Loucy (cell line): ENCODE results near the gene GRWD1.

ENCODE experiments used
- EZH2phosphoT487 ChIP-seq: fragments of 200-600 bp; IDR thresholded peaks from 2 replicates; pipeline ENCODE4 v1.6.1; 2018; ENCODE audit warnings: antibody characterized with exemption, mild to moderate bottlenecking, moderate library complexity, borderline replicate concordance
- TF ChIP-seq, protein P1 (sequence below): fragments of 200-600 bp; sonication (generic); conservative IDR thresholded peaks from 2 replicates; pipeline ENCODE4 v1.5.1; 2014; ENCODE audit warnings: mild to moderate bottlenecking, antibody characterized with exemption, low read length

GRCh38 chr19:48445606-48446481, at the start of gene GRWD1:
- TF ChIP-seq, protein P1, sequence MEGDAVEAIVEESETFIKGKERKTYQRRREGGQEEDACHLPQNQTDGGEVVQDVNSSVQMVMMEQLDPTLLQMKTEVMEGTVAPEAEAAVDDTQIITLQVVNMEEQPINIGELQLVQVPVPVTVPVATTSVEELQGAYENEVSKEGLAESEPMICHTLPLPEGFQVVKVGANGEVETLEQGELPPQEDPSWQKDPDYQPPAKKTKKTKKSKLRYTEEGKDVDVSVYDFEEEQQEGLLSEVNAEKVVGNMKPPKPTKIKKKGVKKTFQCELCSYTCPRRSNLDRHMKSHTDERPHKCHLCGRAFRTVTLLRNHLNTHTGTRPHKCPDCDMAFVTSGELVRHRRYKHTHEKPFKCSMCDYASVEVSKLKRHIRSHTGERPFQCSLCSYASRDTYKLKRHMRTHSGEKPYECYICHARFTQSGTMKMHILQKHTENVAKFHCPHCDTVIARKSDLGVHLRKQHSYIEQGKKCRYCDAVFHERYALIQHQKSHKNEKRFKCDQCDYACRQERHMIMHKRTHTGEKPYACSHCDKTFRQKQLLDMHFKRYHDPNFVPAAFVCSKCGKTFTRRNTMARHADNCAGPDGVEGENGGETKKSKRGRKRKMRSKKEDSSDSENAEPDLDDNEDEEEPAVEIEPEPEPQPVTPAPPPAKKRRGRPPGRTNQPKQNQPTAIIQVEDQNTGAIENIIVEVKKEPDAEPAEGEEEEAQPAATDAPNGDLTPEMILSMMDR, result peak; percentile 16; the same call in 1 of the 2 replicates
- no peak for TF ChIP-seq EZH2phosphoT487
